ENCODE results near the gene CDH11.

The CDH11 gene

DNA sequence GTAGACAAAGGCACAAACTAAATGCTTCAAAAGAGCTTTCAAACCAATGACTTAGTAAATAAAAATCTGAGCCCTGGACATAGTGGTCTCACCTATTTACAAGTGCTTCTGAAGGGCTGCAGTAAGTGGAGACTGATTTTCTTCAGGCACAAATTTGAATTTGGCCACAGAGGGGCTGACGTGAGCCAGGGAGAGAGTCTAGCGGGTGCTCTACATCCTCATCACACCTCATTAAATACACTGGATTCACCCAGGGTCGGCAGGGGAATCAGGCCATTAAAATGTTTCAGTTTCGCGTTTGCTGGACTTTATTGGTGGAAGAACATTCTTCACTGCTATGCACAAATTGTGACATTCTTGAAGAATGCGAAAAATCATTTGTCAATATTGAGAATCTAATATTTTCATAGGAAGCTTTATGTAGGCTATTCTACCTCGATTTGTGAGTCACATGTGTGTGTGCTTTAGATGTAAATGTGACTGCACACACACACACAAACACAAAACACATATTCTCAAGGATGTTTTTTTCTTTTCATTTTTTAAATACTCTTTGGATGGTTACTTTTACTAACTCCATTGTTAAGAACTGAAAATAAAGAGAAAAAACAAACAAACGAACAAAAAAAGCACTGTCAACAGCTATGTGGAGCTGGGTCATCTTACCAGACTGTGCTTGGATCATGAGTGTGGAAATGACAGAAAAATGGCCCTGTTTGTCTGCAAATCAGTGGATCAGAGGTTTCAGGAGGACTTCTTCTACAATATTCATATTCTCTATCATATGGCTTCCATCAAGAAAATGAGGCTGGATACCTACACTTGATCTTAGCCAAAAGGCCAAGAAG lies 58.9 kb downstream of the CDH11 start:
- Histone ChIP-seq H3K4me1 (ENCODE audit: control insufficient read depth, insufficient read depth, low read length, poor library complexity, severe bottlenecking) (no peaks in the 10 kb centered on the region), H3K36me3 (ENCODE audit: control insufficient read depth, insufficient read depth, low read length) (no peaks in the 10 kb centered on the region), H3K27me3 (replicated peaks; ENCODE audit: control insufficient read depth, insufficient read depth, low read length, poor library complexity, severe bottlenecking) (no peaks in the 10 kb centered on the region), H3K4me3 (ENCODE audit: insufficient read depth, low read depth, low read length, poor library complexity, severe bottlenecking) (no peak overlapping the region), H3K27ac (ENCODE audit: insufficient read depth, low read length, poor library complexity, severe bottlenecking) (no peak overlapping the region), H3K9me3 (ENCODE audit: control insufficient read depth, low read length) (no peaks in the 10 kb centered on the region)
- no peak for DNase-seq

- no peaks in the 10 kb centered on the region for H3K4me1 ChIP-seq (ENCODE audit: control insufficient read depth, insufficient read depth, low read length, poor library complexity, severe bottlenecking)
- no peaks in the 10 kb centered on the region for H3K9me3 ChIP-seq (ENCODE audit: control insufficient read depth, low read length)
- no peak for DNase-seq
- H3K27me3 ChIP-seq (replicated peaks; ENCODE audit: control insufficient read depth, insufficient read depth, low read length, poor library complexity, severe bottlenecking) = no peaks in the 10 kb centered on the region
- H3K4me3 ChIP-seq (ENCODE audit: insufficient read depth, low read depth, low read length, poor library complexity, severe bottlenecking) = no peak overlapping the region
- H3K36me3 ChIP-seq (ENCODE audit: control insufficient read depth, insufficient read depth, low read length) = no peaks in the 10 kb centered on the region
- no peak overlapping the region for H3K27ac ChIP-seq (ENCODE audit: insufficient read depth, low read length, poor library complexity, severe bottlenecking)
Observed at GRCh38 chr16:65061935-65062518, 59.8 kb downstream of the CDH11 start.

DNA sequence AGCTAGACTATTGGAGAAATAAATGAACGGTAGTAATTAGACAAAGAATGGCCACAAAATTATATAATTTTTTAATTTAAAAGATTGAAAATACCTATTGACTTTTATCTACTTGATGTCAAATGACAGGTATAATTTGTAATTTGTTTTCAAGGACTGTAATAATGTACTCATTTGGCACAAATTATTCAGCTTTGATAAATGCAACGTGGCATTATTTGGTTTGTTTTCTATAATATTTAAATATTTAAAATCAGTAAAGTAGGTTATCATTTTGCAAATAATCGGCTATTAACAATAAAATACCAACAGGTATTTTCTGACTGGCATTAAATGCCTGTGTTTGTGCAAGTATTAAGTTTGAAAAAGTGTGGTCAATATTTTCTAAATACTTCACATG lies 60.6 kb downstream of the CDH11 start:
- H3K9me3 ChIP-seq (ENCODE audit: control insufficient read depth, low read length) = no peaks in the 10 kb centered on the region
- H3K4me1 ChIP-seq (ENCODE audit: control insufficient read depth, insufficient read depth, low read length, poor library complexity, severe bottlenecking) = no peaks in the 10 kb centered on the region
- no peak for DNase-seq
- no peaks in the 10 kb centered on the region for H3K36me3 ChIP-seq (ENCODE audit: control insufficient read depth, insufficient read depth, low read length)
- H3K27ac ChIP-seq (ENCODE audit: insufficient read depth, low read length, poor library complexity, severe bottlenecking) = no peak overlapping the region
- no peak overlapping the region for H3K4me3 ChIP-seq (ENCODE audit: insufficient read depth, low read depth, low read length, poor library complexity, severe bottlenecking)
- H3K27me3 ChIP-seq (replicated peaks; ENCODE audit: control insufficient read depth, insufficient read depth, low read length, poor library complexity, severe bottlenecking) = no peaks in the 10 kb centered on the region

DNA sequence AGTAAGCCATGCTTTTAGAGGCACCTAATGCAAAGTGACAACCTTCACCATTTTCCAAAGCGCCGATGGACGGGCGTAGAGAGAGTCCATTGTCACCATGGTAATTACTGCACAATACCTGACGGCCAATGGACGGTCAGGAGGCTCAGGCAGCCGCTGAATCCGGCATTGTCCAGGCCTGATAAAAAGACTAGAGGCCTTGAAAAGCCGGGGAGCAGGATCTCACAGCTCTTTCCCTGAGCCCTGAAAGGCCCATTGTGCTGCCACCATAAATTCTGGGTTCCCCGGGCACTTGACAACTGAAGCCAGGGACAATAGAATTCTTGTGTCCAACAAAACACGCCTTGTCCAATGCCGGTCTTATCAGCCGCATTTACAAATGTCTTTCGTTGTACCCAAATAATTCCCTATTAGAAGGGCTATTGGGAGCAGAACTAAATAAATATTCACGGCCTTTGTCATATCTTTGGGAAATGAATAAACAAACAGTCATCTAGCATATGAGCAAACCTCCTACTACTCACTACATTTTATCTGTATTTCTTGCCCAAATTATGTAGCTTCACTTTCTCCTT lies 62.4 kb downstream of the CDH11 start:
- Histone ChIP-seq H3K4me1 (ENCODE audit: control insufficient read depth, insufficient read depth, low read length, poor library complexity, severe bottlenecking) (no peaks in the 10 kb centered on the region), H3K4me3 (ENCODE audit: insufficient read depth, low read depth, low read length, poor library complexity, severe bottlenecking) (no peak overlapping the region), H3K27ac (ENCODE audit: insufficient read depth, low read length, poor library complexity, severe bottlenecking) (no peak overlapping the region), H3K27me3 (replicated peaks; ENCODE audit: control insufficient read depth, insufficient read depth, low read length, poor library complexity, severe bottlenecking) (no peaks in the 10 kb centered on the region), H3K9me3 (ENCODE audit: control insufficient read depth, low read length) (no peaks in the 10 kb centered on the region), H3K36me3 (ENCODE audit: control insufficient read depth, insufficient read depth, low read length) (no peaks in the 10 kb centered on the region)
- no peak for DNase-seq

DNA sequence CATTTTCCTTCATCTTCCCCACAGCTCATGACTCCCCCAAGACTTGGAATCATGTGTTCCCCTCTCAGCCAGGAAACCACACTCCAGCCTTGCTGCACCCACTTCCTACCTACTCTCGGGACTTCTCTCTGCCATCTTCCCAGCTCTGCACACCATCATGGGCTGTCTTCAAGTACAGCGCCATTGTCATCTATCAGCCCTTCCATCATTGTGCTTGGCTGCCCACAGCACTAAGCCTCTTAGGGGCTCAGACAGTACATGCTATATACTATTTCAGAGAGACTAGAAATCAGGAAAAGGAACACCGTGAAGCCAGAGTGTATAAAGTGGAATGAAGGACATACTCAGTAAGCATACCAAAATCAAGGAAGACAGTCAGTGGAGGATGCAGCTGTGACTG lies 64.7 kb downstream of the CDH11 start:
- no peak for DNase-seq
- H3K27me3 ChIP-seq (replicated peaks; ENCODE audit: control insufficient read depth, insufficient read depth, low read length, poor library complexity, severe bottlenecking) = no peaks in the 10 kb centered on the region
- H3K4me1 ChIP-seq (ENCODE audit: control insufficient read depth, insufficient read depth, low read length, poor library complexity, severe bottlenecking) = no peaks in the 10 kb centered on the region
- no peaks in the 10 kb centered on the region for H3K9me3 ChIP-seq (ENCODE audit: control insufficient read depth, low read length)
- H3K4me3 ChIP-seq (ENCODE audit: insufficient read depth, low read depth, low read length, poor library complexity, severe bottlenecking) = no peak overlapping the region
- H3K27ac ChIP-seq (ENCODE audit: insufficient read depth, low read length, poor library complexity, severe bottlenecking) = no peak overlapping the region
- no peaks in the 10 kb centered on the region for H3K36me3 ChIP-seq (ENCODE audit: control insufficient read depth, insufficient read depth, low read length)

- Histone ChIP-seq H3K27ac (ENCODE audit: insufficient read depth, low read length, poor library complexity, severe bottlenecking) (no peak overlapping the region), H3K9me3 (ENCODE audit: control insufficient read depth, low read length) (no peaks in the 10 kb centered on the region), H3K36me3 (ENCODE audit: control insufficient read depth, insufficient read depth, low read length) (no peaks in the 10 kb centered on the region), H3K4me1 (ENCODE audit: control insufficient read depth, insufficient read depth, low read length, poor library complexity, severe bottlenecking) (no peaks in the 10 kb centered on the region), H3K27me3 (replicated peaks; ENCODE audit: control insufficient read depth, insufficient read depth, low read length, poor library complexity, severe bottlenecking) (no peaks in the 10 kb centered on the region), H3K4me3 (ENCODE audit: insufficient read depth, low read depth, low read length, poor library complexity, severe bottlenecking) (no peak overlapping the region)
- DNase-seq = no peak
Observed at GRCh38 chr16:65054457-65054856, 67.4 kb downstream of the CDH11 start.

DNA sequence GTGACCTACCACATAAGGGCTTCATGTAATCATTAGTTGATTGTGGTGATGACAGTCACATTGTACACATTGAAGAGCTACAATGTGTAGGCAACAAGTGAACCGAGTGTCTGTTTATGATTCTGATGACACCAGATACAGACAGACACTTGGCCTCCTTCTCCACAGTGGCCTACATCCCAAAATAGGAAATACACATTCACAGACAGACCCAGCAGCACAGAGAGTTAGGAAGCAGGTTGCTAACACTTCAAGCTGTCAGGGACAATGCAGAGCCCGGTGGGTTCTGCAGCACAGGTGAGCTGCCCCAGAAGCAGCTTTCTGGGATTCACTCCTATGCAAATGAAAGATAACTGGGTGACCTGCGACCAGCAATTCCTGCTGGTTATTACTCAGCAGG lies 72.2 kb downstream of the CDH11 start:
- no peak overlapping the region for H3K27ac ChIP-seq (ENCODE audit: insufficient read depth, low read length, poor library complexity, severe bottlenecking)
- H3K27me3 ChIP-seq (replicated peaks; ENCODE audit: control insufficient read depth, insufficient read depth, low read length, poor library complexity, severe bottlenecking) = no peaks in the 10 kb centered on the region
- no peaks in the 10 kb centered on the region for H3K9me3 ChIP-seq (ENCODE audit: control insufficient read depth, low read length)
- H3K36me3 ChIP-seq (ENCODE audit: control insufficient read depth, insufficient read depth, low read length) = no peaks in the 10 kb centered on the region
- no peak for DNase-seq
- H3K4me1 ChIP-seq (ENCODE audit: control insufficient read depth, insufficient read depth, low read length, poor library complexity, severe bottlenecking) = no peaks in the 10 kb centered on the region
- H3K4me3 ChIP-seq (ENCODE audit: insufficient read depth, low read depth, low read length, poor library complexity, severe bottlenecking) = no peak overlapping the region

DNA sequence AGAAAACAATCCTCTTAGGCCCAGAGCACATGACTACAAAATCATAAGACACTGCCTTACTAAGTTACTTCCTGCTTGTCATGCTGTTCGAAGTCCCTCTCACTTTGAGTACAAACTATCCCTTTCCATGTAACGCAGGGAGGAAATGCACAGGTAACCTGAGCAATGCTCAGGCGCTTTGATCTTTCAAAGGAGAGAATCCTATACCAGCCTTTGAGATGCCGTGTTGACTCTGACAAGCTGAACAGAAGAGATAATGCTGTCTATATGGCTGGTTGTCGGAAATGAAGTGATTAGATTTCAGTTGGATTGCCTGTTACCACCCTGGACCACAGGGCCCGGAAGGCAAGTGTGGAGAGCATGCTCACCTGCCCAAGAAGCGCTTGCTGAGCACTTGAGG lies 75.9 kb downstream of the CDH11 start:
- no peak overlapping the region for H3K27ac ChIP-seq (ENCODE audit: insufficient read depth, low read length, poor library complexity, severe bottlenecking)
- H3K4me3 ChIP-seq (ENCODE audit: insufficient read depth, low read depth, low read length, poor library complexity, severe bottlenecking) = no peak overlapping the region
- no peak for DNase-seq
- H3K36me3 ChIP-seq (ENCODE audit: control insufficient read depth, insufficient read depth, low read length) = no peaks in the 10 kb centered on the region
- no peaks in the 10 kb centered on the region for H3K4me1 ChIP-seq (ENCODE audit: control insufficient read depth, insufficient read depth, low read length, poor library complexity, severe bottlenecking)
- H3K27me3 ChIP-seq (replicated peaks; ENCODE audit: control insufficient read depth, insufficient read depth, low read length, poor library complexity, severe bottlenecking) = no peaks in the 10 kb centered on the region
- H3K9me3 ChIP-seq (ENCODE audit: control insufficient read depth, low read length) = no peaks in the 10 kb centered on the region

- Histone ChIP-seq H3K36me3 (ENCODE audit: control insufficient read depth, insufficient read depth, low read length) (no peaks in the 10 kb centered on the region), H3K27ac (ENCODE audit: insufficient read depth, low read length, poor library complexity, severe bottlenecking) (no peak overlapping the region), H3K4me1 (ENCODE audit: control insufficient read depth, insufficient read depth, low read length, poor library complexity, severe bottlenecking) (no peaks in the 10 kb centered on the region), H3K9me3 (ENCODE audit: control insufficient read depth, low read length) (no peaks in the 10 kb centered on the region), H3K4me3 (ENCODE audit: insufficient read depth, low read depth, low read length, poor library complexity, severe bottlenecking) (no peak overlapping the region), H3K27me3 (replicated peaks; ENCODE audit: control insufficient read depth, insufficient read depth, low read length, poor library complexity, severe bottlenecking) (no peaks in the 10 kb centered on the region)
- no peak for DNase-seq
Observed at GRCh38 chr16:65044873-65045272, 77.0 kb downstream of the CDH11 start.

DNA sequence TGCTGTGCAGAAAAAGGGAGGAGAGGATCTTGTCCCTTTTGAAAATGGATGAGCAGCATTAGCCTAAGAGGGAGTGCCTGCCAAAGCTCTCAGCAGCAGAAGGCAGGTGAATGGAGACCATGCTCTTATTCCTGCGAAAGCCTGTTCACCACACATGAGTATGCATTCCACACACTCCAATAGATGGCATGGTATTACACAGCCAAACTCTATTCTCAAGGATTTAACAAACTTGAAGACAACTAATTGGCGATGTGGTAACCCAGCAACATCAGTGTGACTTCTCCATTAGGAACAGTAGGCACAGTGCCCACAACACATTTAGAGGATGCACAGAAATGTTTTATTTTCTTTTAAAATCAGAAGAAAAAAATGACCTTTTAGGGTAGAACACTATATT lies 77.8 kb downstream of the CDH11 start:
- no peak for DNase-seq
- H3K27ac ChIP-seq (ENCODE audit: insufficient read depth, low read length, poor library complexity, severe bottlenecking) = no peak overlapping the region

More for the DNA sequence above, 77.8 kb downstream of the CDH11 start:
- H3K9me3 ChIP-seq (ENCODE audit: control insufficient read depth, low read length) = no peaks in the 10 kb centered on the region
- H3K36me3 ChIP-seq (ENCODE audit: control insufficient read depth, insufficient read depth, low read length) = no peaks in the 10 kb centered on the region
- H3K27me3 ChIP-seq (replicated peaks; ENCODE audit: control insufficient read depth, insufficient read depth, low read length, poor library complexity, severe bottlenecking) = no peaks in the 10 kb centered on the region
- H3K4me1 ChIP-seq (ENCODE audit: control insufficient read depth, insufficient read depth, low read length, poor library complexity, severe bottlenecking) = no peaks in the 10 kb centered on the region
- no peak overlapping the region for H3K4me3 ChIP-seq (ENCODE audit: insufficient read depth, low read depth, low read length, poor library complexity, severe bottlenecking)

All from effector memory CD4-positive, alpha-beta T cell (primary cell).